ENCODE data around the gene SLC24A3.
"Not testable (repeated sequence)": the region's sequence is repeated elsewhere in the genome, so short reads cannot be mapped to it uniquely, and the experiment has no call there.

The SLC24A3 gene

DNA sequence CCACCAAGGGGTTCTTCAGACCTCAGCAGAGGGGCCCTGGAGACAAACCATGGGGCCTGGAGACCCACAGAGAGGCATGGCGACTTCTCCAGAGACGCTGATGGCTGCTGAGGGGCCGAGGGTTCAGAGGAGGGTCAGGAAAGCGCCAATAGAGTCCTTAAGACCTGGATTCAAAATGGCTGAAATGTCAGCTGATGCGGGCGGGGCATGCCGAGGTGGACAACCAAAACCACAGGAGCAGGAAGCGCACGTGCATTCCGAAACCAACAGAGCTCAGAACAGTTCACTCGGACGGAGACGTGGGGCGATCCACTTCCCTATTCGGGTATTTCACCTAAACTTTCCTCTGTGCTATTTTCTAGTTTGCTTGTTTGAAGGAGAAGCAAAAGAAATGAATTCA lies 445.7 kb downstream of the SLC24A3 start:
- DNase-seq, result no peak

DNA sequence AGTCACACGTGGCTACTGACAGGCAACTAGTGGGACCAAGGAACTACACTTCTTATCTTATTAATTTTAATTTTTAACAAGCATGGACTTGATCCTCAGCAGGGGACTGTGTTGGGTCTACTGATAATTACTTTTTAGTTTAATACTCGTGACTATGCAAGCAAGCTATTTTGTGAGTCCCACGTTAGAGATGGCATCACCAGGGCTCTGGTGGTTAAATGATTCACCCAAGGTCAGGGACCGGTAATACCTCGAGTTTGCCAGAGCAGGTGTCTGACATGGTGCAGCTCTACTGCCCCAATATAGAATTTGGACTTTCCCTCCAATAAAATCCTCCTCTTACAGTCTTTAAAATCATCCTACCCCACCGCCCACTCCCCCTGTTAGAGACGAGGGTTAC lies 447.0 kb downstream of the SLC24A3 start:
- DNase-seq, result no peak

DNA sequence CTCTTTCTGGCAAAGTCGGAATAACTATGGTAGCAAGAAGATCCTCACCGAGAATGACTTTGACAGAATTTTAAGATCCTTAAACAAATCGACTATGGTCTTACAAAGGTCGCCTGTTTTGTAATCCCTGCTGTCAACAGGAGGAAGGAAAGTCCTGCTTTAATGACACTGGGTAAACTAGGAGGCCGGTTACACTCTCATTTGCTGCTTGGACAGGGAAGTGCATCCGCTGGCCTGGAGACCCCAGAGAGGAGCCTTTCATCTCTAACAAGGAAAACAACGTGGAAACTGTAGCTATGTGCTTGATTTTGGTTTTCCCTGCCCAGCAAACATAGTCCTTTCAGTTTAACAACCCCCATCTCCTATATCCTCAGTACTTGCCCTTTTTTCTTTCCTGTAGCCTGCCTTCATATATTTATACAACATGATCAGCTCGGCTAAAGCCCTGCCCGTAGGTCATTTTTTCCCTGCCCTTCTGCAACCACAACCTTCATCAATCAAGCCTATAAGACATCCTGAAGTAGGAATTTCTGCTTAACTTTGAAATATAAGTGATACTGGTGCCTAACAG lies 448.5 kb downstream of the SLC24A3 start:
- no peak for DNase-seq

DNA sequence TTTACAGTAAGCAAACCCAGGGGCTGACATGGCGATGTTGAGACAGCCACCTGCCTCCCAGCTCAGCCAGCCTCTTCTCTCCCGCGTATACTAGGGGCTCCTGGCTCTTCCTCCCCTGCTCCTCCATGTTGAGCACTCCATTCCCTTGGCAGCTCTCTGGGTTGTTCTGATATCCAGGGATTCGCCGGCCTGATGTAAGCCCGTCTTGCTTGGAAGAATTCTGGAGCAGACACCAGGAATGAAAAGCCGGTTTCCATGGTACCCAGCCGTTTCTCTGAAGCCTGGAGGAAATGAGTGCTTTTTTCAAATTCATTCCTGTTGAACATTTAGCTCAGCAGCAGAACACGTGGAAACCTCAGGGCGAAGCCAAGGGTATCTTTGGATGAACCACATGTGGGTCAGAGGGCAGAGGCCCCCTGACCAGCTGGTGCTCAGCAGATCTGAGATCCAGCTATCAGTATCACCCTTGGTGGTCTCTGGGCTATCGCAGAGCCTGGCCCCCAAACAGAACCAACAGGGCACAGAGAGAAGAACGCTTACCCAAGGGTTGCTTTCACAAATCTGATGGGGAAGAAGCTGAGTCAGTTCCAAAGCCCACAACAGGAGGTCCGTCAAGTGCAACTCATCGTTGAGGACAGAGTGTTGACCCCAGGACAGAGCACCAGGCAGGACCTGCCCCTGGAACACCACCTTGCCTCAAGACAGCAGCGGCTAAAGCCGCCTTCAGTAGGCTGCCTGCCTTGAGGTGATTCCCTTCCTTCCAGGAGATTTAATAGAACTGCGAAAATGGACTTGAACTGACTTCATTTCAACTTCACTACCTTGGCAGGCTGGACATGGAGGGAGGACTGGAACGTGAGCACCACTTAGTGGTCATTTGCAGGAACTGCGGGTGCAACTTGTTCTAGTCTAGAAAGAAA lies 449.5 kb downstream of the SLC24A3 start:
- DNase-seq, result no peak

DNA sequence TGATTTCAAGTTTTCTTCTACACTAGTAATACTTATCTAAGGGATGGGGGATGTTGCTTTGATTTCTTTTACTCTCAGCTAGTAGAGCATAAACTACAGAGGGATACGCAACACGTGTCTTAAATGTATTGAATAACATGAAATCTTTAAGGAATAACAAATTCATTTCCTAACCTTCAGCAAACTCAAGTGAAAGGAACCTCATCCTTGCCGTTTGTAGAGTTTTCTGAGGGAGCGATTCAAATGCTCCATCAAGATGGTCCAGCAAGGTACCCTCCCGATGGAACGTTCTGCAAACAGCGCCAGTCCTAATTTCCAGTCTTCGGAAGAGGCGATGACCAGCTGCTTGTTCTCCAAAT lies 450.2 kb downstream of the SLC24A3 start:
- DNase-seq, result no peak

DNA sequence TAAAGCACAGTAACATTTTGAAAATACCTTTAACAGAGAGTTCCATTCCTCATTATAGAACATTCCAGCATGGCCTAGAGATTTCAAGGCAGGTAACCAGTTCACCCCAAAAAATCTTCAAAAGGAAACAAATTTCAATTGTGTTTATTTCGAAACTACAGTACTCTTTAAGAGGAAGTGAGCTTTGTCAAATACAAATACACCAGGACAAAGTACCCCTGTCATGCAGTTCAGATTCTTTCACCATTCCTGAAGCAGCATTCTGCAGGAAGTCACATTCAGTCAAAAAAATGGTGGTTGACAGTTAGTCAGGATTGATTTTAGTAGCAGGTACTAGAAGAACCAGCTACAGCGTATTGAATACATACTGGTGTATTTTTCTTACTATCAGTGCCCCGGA lies 456.0 kb downstream of the SLC24A3 start:
- DNase-seq, result no peak

DNA sequence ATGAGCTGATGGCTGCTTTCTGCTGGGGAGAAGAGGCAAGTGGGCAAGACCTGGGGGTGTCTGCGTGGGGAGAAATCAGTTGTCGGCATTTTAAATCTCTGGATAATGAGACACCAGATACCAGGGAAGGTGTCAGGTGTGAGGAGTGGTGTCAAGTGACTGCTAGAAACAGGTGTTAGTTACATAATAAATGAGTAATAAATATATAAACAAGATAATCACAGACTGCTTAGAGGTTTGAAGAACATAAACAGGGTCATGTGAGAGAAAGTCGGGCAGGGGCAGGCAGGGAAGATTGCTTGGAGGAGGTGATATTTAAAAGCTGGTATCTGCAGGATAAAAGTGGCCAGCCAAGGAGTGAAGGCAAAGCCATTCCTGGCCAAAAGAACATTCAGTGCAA lies 458.4 kb downstream of the SLC24A3 start:
- DNase-seq, result no peak

DNA sequence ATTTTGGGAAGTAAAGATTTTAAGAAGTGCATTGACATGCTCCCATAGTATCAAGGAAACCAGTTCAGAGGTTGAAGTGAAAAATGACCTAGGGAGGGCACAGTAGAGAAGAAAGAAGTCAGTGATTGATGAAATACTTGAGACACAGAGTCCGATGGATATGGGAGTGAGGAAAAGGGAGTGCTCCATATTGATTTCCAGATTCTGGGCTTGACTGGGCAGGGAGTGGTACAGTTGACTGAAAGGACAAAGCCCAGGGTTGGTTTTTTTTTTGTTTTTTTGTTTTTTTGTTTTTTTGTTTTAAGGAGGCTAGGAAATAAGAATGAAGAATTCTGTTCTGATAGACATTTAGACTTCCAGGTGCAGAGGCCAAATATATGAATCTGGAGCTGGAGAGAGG lies 458.9 kb downstream of the SLC24A3 start:
- no peak for DNase-seq

DNA sequence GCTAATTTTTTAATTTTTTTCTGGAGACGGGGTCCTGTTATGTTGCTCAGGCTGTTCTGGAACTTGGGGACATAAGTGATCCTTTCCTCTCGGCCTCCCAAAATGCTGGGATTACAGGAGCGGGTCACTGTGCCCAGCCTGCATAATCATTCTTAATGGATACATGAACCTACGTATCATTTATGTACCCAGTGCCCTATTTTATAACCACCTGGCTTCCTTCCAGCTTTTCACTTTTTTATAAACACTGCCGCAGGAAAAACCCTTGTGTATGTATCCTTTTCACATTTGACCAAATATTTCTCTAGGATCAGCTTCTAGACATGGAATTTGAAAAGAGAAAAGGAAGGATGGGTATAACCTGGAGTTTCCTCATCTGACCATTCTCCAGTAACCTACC lies 460.1 kb downstream of the SLC24A3 start:
- DNase-seq, result no peak

DNA sequence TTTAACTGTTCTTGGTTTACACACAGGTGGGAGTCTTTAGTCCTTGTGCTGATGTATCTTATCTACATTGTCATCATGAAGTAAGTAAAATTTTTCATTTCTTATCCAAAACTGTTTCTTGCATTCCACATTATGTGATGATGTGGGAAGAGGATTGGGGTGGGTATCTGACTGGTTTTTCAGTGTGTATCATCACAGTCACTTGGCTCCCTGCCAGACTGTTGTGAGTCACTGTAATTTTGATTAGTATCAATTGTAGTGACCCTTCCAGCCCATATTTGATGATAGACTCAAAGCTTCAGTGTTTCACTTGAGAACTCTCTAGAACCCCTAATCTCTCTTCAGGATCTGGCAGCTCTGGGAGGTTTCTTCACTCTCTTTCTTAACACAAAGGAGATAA lies 461.1 kb downstream of the SLC24A3 start:
- DNase-seq, result no peak

DNA sequence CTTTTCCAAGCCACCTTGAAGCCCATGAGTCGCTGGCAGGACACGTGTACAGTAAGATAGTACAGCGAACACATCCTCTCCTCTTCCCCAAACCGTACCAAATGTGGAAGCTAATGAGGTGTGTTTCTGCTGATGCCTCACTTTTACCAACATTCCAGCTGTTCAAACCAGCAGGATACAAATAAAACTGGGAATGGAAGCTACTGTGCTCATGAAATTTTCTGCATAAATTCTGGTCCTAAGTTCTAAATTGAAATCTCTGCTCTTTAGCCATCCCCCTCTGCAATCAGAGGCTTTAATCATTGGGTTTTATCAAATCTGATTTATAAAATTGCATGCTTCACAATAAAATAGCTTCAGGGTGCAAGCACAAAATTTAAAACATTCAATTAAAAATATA lies 463.8 kb downstream of the SLC24A3 start:
- DNase-seq, result no peak

DNA sequence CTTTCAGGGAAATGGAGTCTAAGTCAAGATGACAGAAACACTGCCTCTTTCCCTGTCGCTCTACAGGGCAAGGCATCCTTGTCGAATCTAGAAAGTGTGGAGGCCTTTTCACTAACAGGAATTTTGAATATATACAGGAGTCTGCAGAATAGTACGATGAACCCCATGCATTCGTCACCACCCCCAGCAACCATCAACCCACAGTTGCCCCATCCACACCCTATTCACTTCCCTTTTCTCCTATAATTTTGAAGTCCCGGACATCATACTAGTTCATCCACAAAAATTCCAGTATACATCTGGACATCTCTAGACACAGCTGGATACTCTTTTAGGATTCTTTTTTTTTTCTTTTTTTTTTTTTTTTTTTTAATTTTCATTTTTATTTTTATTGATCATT lies 464.9 kb downstream of the SLC24A3 start:
- no peak for DNase-seq

DNA sequence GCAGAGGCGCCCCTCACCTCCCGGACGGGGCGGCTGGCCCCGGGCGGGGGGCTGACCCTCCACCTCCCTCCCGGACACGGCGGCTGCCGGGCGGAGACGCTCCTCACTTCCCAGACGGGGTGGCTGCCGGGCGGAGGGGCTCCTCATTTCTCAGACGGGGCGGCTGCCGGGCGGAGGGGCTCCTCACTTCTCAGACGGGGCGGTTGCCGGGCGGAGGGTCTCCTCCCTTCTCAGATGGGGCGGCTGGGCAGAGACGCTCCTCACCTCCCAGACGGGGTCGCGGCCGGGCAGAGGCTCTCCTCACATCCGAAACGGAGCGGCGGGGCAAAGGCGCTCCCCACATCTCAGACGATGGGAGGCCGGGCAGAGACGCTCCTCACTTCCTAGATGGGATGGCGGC lies 466.1 kb downstream of the SLC24A3 start:
- DNase-seq, result not testable (repeated sequence)

DNA sequence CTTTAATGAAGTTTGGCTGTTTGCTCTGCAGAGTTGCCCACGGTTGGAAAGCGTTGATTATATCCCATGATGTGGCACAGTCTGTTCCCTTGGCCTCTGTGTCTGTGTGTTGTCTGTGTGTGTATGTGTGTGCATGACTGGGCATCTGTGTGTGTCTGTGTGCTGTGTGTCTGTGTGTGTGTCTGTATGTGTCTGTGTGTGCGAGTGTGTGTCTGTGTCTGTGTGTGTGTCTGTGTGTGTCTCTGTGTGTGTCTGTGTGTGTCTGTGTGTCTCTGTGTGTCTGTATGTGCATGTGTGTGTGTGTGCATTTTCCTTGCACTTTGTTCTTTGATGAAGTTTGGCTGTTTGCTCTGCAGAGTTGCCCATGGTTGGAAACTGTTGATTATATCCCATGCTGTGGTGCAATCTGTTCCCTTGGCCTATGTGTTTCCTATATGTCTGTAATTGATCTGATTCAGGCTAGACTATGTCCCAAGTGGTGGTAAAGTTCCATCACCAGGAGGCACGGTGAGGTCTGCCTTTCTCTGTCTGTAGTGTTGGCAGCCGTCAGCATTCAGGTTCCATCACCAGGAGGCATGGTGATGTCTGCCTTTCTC lies 467.6 kb downstream of the SLC24A3 start:
- DNase-seq, result no peak

DNA sequence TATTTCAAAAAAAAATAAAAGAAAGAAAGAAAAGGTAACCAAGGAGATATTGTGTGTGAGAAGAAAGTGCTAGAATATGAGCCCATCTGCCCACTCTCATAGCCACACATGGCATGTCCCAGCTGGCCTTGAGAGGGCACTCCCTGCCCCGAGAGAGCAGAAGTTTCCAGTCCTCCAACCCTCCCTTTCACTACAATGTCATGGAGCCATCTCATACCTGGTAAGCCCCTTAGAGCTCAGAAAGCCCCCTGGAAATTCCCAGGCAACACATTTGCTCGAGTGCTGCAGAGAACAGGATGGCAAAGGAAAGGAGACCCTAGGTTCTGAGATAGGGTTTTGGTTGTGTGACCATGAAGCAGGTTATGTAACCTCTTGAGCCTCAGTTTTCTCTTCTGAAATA lies 469.8 kb downstream of the SLC24A3 start:
- no peak for DNase-seq

DNA sequence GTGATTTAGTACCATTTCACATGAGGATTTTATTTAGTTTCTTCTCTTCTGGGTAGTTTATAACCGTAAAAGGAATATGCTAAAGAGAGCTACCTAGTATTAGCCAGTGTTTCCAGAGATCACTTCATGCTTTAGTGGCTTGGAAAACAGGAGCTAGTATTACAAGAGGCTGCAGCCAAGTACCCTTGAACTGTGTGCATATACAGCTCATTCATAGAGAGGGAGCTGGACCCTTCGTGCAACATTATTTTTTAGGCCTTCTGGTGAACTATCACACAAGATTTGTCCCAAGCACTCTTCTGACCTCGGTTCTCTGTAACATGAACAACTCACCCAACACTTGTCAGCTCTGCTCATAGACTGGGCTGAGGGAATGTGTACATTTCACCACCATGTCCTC lies 470.7 kb downstream of the SLC24A3 start:
- DNase-seq, result no peak

DNA sequence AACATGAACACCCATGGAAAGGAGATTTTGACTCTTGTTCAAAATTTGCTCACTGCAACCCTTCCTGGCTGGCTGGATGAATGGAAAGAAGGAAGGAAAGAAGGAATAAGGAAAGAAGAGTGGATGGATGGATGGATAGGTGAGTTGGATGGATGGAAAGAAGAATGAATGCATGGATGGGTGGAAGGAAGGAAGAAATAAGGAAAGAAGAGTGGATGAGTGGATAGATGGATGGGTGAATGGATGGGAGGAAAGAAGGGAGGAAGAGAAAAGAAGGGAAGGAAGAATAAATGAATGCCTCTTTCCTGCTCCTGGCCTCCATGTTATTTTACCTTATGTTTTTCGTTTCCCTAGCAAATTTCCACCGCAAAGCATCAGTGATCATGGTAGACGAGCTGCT lies 471.4 kb downstream of the SLC24A3 start:
- no peak for DNase-seq

DNA sequence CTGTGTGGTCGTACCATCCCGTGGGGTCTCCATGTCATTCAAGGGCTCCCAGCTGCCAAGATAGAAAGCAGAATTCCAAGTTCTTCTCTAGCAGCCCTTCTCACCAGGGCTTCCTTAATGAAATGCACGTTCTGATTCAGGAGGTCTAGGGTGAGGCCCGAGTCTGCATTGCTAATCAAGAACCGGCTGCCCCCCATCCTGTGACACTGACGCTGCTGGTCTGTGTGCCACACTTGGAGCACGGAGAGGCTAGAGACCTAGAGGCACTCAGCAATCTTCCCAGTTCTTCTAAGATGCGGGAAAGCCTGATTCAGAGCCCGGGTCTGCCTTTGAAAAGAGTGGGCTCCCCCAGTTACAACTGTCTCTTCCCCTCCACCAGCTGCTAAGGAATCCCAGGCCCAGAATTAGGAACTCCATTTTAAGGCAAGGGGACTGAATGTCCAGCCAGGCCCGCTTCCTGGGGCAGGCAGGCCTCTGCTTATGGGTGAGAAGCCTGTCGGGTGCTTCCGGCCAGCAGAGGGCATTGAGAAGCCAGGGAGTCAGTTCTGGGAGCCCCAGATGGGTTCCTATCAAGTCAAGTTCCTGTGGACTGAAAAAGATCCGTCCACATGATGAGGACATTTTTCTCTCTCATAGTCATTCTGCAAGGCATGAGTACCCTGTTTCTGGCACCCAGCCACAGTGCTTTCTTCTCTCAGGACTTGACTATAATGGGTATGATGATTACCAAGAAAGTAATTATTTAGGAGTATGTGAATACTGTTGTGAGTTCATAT lies 475.8 kb downstream of the SLC24A3 start:
- no peak for DNase-seq

DNA sequence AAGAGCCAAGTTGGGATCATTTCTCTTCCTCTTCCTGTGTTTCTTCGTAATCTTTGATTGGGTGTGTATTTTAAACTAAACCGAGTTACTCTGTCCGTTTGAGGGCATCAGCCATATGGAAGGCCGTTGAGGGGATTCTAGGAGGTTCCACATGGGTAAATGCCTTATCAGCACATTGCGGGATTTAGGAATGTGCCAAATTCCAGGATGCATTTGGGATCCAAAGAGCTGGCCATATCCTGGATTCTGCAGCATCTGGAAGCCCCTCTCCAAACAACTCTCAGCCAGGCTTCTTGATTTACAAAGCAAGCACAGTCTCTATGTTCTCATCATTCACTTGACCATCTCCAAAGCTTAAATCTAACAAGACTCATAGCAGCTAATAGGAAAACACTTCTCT lies 478.0 kb downstream of the SLC24A3 start:
- no peak for DNase-seq

DNA sequence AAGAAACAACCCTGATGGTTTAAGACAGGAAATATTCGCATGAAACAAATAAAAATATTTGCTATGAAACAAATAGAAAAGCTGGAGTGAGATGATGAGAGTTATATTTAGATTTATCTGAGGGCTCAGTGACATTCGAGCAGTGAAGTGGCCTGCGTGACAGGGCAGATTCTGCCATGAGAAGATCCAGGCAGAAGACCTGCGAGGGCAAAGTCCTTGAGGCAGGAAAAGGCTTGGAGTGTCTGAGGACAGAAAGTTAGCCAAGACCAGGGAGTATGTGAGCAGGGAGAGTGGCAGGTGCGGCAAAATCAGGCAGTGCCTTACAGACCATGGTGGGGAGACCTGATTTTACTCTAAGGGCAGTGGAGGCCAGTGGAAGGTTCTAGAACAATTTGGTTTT lies 478.7 kb downstream of the SLC24A3 start:
- DNase-seq, result no peak

DNA sequence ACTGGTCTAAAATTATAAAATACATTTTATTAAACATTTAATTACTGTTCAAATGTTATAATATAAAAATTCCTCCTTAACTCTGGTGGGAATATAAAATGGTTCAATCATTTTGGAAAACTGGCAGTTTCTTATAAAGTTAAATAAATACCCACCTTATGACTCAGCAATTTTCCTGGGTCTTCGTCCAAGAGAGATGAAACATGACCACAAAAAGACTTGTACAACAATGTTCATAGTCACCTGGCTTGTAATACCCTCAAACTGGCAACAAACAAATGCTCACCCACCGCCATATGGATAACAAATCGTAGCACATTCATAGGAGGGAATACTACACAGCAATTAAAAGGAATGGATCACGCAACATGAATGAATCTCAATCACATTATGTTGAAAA lies 479.7 kb downstream of the SLC24A3 start:
- DNase-seq, result no peak

DNA sequence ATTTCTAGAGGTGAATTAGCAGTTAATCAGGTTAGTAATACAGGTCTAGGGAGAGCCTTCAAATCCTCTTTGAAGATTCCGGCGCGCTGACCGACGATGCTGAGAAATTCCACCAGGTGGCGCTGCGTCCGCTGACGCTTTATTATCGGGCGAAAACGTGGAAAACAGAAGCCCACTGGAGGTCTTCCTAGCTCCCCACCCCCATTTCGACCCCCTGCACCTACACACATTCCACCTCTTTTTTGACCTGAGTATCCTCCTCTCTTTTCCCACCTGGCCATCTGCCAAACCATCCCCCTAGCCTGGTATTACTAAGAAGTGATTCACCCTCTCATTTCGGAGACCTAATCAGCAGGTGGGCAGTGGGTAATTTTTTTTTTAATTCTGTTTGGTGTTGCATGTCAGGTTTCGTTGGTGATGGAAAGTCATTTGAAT lies 480.3 kb downstream of the SLC24A3 start:
- peak; percentile 2 for DNase-seq

DNA sequence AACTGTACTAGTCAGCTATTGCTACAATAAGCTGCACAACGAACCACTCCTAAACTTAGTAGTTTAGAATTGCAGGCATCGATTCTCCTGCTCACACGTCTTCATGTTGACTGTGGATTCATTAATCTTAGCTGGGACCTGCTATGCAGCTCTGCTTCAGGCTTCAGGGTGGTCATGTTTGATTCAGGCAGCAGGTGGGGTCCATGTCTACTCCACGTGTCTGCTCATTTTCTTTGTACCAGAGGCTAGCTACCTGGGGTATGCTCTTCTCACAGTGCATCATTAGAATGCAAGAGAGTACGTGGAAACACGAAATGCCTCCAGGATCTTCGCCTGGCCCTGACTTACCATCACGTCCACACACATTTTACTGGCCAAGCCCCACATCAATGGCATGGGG lies 481.1 kb downstream of the SLC24A3 start:
- DNase-seq, result no peak

DNA sequence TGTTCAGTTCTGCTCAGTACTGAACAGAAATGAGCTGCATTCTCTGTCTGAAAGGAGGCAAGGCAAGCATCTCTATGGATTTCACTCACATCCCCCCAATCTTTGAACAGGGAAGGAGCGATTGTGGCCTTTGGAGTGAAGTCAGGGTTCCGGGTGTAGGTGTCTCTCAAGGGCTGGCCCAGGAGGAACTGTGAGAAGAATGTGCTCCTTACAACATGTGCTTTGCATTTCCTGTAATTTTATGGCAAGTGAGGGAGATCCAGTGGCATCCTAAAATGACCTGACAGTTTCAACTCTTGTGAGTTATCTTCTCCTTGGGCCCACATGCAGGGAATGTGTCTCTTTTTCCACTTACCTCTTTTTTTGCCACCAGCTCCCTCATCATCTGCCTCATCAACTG lies 482.6 kb downstream of the SLC24A3 start:
- no peak for DNase-seq

All from activated effector memory CD4-positive, alpha-beta T cell treated with Interleukin-2 at 50 U/mL for 16 hours (primary cell).